Adrenal gland (tissue), 5 donors: Measurements from ENCODE around the gene TMEM63A.

Source experiments
- CTCF ChIP-seq, 6 experiments: fragments of 450-650 bp in 4 of 6; fragments of 200-600 bp in 2 of 6; sonication (generic) in 1 of 6; IDR thresholded peaks; 1 replicate in 5 of 6; 2 replicates in 1 of 6; pipeline versions ENCODE4 v1.5.1 to v1.8.0; 2016 to 2021; ENCODE audit warnings: antibody characterized with exemption in 6 of 6, mild to moderate bottlenecking in 2 of 6, moderate library complexity in 1 of 6
- POLR2A ChIP-seq, 2 donors: fragments of 450-650 bp; IDR thresholded peaks; one replicate each; pipeline ENCODE4 v1.6.1; 2017; ENCODE audit warnings: antibody characterized with exemption in 2 of 2, mild to moderate bottlenecking in 2 of 2, moderate library complexity in 1 of 2
- donor health status: DM: no; HTN: no; CAD: no.

- TF ChIP-seq CTCF (IDR thresholded peaks at IDR 0.05) (no peak), POLR2A (IDR thresholded peaks at IDR 0.05) (no peak)
Observed at GRCh38 chr1:225915538-225915991, 33.4 kb upstream of the TMEM63A start.
